Esophagus squamous epithelium (tissue), 4 donors: ENCODE measurements around the gene PSTPIP2.

Experiments used
- POLR2A ChIP-seq, 4 donors: fragments of 450-650 bp; IDR thresholded peaks; one replicate each; pipeline ENCODE4 v1.6.1; 2017; ENCODE audit warnings: antibody characterized with exemption in 4 of 4, mild to moderate bottlenecking in 4 of 4, moderate library complexity in 3 of 4
- TF ChIP-seq, protein P1 (sequence below), 6 experiments: fragments of 450-650 bp in 4 of 6; fragments of 200-600 bp in 2 of 6; sonication (generic) in 2 of 6; IDR thresholded peaks; one replicate each; pipeline ENCODE4 v1.5.1; 2016 to 2019; ENCODE audit warnings: antibody characterized with exemption in 6 of 6, mild to moderate bottlenecking in 4 of 6, moderate library complexity in 4 of 6

DNA sequence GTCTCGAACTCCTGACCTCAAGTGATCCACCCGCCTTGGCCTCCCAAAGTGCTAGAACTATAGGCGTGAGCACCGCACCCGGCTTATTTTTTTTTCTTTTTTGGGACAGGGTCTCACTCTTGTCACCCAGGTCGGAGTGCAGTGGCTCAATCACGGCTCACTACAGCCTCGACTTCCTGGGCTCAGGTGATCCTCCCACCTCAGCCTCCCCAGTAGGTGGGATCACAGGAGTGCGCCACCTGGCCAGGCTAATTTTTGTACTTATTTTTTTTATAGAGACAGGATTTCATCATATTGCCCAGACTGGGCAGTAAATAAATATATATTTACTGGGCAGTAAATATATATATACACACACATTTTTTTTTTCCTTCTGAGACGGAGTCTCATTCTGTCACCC lies 23.5 kb upstream of the PSTPIP2 start:
- no peak for TF ChIP-seq POLR2A (IDR thresholded peaks at IDR 0.05)
- TF ChIP-seq, protein P1, sequence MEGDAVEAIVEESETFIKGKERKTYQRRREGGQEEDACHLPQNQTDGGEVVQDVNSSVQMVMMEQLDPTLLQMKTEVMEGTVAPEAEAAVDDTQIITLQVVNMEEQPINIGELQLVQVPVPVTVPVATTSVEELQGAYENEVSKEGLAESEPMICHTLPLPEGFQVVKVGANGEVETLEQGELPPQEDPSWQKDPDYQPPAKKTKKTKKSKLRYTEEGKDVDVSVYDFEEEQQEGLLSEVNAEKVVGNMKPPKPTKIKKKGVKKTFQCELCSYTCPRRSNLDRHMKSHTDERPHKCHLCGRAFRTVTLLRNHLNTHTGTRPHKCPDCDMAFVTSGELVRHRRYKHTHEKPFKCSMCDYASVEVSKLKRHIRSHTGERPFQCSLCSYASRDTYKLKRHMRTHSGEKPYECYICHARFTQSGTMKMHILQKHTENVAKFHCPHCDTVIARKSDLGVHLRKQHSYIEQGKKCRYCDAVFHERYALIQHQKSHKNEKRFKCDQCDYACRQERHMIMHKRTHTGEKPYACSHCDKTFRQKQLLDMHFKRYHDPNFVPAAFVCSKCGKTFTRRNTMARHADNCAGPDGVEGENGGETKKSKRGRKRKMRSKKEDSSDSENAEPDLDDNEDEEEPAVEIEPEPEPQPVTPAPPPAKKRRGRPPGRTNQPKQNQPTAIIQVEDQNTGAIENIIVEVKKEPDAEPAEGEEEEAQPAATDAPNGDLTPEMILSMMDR (IDR thresholded peaks at IDR 0.05), result no peak
